HG02571 (cell line): ENCODE measurements around the gene CREB3L2.
A peak's percentile ranks its signal among the peaks of the same experiment; 100 is the strongest.
"Not testable (repeated sequence)": the region's sequence is repeated elsewhere in the genome, so short reads cannot be mapped to it uniquely, and the experiment has no call there.

Experiments used
- ATAC-seq: cut with Tn5 transposase; IDR thresholded peaks from one replicate; pipeline ENCODE4 v1.9.1; 2021; ENCODE audit warnings: mild to moderate bottlenecking, moderate library complexity; ENCODE audit not compliant: unreplicated experiment

CREB3L2 gene

DNA sequence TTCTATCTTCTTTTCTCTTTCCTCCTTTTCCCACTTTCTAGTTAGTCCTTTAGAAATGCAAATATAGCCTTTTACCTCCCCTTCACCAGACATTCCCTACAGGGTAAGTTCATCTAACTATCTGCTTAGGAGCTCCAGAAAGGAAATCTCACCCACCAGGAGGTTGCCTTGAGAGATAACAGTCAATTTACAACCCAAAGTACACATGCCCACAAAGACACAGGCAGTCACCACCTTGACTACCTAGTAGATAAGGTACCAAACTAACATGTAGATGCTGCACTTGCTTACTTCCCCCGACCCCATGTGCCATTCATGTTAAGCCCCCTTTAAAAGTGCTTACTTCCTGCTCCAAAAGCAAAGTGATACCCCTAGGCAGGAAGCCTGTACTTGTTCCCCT lies 12.8 kb upstream of the CREB3L2 start:
- ATAC-seq, result no peak

DNA sequence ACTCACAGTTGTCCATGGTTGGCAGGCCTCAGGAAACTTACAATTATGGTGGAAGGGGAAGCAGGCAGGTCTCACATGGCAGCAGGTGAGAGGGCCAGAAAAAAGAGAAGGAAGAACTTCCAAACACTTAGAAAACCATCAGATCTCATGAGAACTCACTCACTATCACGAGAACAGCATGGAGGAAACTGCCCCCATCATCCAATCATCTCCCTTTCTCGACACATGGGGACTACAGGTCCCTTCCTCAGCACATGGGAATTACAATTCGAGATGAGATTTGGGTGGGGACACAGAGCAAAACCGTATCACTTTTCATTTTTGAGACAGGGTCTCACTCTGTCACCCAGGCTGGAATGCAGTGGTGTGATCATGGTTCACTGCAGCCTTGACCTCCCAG lies 12.3 kb upstream of the CREB3L2 start:
- not testable (repeated sequence) for ATAC-seq

DNA sequence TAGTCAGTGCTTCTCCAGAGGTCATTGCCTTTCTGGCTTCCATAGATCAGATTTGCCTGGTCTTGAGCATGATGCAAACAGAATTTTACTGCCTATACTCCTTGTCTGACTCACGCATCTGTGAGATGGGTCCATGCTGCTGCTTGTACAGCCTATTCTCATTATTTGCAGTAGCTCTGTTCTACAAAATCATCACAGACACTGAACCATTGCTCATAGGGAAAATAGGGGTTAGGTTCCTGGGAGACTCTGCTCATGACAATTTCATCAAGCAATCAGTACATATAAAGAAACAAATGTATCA lies 7.4 kb upstream of the CREB3L2 start:
- ATAC-seq, result no peak

DNA sequence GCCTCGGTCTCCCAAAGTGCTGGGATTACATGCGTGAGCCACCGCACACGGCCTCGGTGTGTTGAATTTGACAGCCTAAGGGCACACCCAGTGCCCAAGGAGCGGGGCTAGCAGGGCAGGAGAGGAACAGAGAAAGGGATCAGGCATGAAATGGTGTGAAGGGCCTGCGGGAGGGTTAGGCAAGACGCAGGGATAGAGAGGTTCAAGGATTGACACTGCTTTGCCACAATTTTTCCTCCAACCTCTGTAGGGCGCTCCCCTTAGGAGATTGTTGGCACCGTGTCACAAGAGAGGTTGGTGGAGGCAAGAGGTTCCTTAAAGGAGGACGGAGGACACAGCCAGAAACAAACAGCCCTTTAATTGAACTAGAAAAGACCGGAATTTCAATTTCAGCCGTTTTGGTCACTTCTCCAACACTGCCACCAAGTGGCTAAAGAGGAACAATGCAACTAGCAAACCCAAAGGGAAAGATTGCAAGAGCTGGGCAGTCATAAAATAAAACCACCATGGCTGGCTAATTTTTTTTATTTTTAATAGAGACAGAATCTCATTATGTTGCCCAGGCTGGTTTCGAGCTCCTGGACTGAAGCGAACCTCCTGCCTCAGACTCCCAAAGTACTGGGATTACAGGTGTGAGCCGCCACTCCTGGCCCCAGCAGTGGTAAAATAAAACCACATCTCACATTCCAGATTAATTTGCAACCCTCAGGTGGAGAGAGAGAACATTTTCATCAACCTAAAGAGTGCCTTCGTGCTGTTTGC lies 6.9 kb upstream of the CREB3L2 start:
- no peak for ATAC-seq

DNA sequence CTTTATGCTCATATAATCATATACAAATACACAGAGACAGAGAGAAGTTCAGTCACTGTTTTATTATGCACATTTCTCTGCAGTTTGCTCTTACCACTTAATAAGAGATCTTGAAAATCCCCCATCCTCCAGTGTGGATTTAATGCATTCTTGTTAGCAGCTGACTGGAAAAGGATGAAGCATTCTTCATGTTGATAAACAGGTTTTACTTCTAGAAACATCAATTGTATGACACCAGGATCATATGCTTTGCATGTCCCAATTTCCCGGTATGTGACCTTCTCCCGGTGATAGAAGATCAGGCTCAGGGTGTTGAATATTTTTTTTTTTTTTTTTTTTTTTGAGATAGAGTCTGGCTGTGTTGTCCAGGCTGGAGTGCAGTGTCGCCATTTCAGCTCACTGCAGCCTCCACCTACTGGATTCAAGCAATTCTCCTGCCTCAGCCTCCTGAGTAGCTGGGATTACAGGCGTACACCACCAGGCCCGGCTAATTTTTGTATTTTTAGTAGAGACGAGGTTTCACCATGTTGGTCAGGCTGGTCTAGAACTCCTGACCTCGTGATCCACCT lies 6.2 kb upstream of the CREB3L2 start:
- ATAC-seq, result no peak

DNA sequence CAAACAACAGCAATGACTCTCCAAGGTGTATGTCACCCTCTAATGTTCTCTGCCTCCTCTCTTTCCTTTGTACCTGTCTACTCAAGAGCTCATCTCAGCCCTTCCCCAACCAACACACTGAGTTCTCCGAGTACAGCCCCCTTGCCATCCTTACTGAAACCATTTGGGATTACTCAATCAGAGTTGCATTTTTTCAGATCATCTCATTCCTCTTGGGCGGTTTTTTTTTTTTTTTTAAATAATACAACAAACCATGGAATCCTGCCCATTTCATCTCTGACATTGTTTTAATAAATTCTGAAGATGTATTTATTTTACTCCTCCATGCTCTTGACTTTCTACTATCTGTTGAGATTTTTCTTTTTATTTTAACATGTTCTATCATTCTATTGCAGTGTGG lies 4.2 kb upstream of the CREB3L2 start:
- no peak for ATAC-seq

DNA sequence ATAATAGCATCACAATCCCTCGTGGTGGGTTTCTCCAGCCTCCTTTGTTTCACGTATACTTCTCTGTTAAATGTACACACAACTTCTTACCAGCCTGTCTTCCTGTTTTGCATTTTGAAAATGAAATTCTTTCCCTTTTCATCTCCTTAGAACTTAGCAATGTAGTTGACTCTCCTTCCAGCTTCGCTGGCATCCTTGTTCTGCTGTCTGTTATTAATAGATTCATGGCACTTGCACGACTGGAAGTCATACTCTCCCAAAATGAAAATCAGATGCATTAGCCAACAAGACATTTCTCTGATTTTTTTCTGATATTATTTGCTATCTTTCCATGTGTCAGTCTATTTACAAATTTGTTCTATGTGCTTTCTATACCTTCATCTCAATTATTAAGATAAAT lies 3.0 kb upstream of the CREB3L2 start:
- no peak for ATAC-seq

DNA sequence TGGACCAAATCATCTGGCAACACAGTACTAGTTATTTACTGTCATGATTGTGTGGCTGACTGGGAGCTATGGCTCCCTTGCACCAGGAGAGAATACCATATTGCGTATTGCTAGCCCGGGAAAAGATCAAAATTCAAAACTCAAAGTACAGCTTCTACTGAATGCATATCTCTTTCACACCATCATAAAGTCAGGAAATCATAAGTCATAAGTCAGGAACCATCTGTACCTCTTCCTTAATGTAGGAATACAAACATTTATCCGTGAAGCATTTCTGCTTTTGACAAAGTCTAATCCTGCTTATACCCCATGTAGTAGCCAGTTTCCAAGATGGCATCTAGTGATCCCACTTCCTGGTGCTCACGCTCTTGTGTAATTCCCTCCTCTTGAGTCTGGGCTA lies 2.2 kb upstream of the CREB3L2 start:
- ATAC-seq, result no peak

DNA sequence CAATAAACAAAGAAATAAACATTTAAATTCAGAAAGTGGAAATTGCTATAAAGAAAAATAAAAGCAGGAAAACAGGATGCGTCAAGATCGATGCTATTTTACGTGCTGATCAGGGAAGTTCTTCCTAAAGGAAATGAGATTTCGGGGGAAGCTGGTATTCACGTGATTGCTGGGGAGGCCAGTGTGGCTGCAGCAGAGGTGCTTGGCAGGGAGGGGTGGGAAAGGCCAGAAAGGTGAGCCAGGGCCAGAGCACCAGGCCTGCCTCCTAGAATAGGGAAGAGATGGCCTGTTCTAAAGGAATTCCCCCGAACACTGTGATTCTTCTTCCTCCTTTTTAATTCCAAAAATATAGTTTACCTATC lies 923 bp upstream of the CREB3L2 start:
- no peak for ATAC-seq

DNA sequence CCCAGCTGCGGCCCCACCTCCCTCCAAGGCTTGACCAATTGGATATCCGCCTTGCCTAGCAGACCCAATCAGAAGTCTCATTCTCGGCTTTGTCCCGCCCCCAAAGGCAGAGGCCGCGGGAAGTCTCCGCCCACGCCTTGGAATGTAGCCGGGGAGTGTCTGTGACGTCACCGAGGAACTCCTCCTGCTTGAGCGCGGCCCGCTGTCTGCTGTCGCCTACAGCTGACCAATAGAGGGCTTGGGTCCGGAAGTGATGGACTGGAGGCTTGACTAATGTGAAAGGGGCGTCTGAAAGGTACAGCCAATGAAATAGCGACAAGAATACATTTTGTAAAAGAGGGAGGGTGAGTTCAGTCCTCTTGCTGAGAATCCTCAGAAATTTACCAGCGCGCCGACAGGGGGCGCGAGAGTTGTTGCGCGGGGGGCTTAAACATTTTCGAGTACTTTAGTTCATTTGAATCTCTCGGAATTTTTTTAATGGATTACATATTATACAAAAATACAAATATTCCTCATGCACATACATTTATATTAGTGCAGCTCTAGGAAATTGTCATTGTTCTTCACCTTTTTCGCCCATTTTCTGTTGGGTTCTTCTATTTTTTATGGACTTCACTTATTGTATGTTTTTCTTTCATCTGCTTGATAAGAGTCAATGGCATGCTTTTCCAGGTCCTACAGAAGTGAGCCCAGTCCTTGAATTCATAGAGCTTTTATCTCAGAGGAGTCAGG lies 376 bp upstream of the CREB3L2 start:
- peak; percentile 95 for ATAC-seq

DNA sequence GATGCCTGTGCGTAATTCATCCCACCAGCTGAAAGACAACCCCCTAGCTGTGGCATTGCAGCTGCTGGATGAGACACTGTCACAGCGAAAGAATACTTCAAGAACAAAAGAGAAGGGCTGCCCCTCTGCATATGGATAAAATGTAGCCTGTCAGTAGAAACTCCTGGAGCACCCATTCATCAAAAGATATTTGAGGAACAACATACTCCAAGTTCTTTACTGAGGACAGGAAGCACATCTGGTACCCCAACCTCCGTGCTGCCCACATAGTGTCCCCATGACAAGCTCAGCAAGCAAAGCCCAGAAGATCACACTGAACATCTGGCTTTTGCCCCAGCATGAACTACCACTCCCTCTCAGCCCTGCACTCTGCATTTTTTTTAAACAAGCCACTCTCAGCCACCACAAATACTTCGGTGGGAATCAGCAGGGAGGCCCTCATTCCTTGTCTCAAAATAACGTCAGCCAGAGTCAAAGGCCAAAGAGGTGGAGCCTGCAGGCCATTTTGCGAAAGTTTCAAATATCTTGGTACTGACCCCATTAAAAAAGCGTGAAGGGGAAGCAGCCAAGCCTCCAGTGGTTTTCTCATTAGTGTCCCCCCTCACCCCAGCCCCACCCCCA lies 1.7 kb downstream of the CREB3L2 start:
- no peak for ATAC-seq

DNA sequence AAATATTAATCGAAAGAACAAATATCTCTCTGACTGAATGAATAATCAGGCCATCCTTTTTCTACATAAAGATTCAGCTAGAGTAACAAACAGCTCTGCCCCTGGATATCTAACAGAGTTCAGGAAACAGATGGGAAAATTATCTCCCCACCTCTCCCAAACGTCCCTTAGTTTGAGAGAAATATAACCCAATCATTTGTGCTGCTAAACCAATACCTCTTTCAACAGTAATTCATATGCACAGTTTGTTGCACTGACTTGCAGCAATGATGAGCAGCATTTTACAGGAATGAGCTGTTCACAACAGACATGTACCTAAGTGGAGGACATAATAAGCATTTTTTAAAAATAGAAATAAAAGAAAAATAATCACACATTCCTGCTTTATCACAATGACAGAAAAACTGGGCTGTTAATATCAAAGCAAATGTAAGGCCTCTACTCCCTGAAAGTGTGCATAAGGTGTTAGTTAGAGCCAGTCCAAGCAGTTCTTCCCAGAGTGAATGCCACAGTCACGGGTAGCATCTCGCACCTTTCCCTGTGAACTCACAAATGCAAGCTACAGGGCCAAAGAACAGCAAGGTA lies 2.3 kb downstream of the CREB3L2 start:
- ATAC-seq, result no peak

DNA sequence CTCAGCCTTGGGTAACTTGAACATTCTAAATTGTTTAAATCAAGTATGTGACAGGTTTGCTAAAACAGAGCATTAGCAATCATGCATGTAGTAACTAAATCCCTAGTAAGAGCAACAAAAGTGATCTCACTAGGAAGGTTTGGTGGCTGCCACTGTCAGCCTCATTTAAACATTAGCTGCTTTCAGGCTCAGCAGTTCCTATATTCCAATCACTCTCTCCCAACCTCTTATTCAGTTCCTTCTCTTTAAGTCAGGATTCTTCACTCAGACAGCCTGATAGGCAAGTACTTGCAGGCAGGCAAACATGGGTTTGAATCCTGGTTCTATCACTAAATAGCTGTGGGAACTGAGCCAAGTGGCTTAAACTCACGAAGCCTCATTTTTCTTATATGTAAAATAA lies 3.6 kb downstream of the CREB3L2 start:
- no peak for ATAC-seq

DNA sequence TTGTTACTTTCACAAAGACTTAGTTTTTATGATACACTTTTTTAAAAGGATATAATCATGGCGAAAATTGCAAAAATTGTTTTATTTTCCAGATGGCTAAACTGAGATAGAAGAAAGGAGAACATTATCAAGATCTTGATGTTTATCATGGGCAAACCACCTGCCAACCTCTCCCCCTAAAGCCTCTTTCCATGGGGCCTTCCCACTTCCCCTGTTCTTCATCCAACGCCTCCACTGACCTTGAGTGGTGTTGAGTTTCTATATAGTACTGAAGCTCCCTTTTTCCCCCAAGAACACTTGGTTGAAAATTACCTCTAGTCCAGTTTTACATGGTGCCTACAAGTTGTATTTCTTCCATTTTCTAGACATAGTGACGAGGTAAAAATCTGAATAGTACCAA lies 5.0 kb downstream of the CREB3L2 start:
- no peak for ATAC-seq

DNA sequence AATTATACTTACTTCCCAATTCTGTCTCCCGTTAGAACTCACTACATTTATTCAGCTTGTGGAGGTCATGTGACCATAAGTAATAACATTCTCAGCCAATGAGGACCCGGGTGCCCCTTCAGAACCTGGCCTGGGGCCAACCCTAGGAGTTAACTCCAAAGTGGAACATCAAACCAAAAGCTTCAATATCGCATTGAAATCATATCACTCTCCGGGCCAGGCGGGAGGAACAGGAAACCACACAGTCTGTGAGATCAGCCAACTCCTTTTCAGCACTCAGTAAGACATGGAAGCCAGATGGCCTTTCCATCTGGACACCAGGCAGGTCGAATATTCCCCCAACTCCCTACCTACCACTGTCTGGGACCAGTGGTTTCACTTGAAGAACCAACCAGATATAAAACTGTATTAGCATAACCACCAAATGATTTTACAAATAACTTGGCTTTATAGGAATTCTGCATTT lies 5.5 kb downstream of the CREB3L2 start:
- no peak for ATAC-seq

DNA sequence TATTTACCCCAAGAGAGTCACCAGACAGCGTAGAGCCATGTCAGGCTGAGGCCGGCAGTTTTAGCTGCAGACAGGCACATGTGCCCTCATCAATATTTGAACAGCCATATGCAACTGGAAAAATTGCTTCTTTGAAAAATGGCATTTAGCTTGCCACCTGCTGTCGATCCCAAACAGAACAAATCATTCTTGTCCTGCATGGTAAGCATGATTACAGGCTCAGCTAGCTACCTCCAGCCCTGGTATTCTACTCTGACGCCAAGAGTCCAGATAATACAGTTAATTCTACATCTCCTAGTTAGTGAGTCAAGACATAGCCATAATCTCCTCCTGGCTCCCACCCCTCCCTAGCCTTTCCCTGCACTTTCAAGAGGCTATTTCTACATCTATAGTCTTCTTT lies 7.7 kb downstream of the CREB3L2 start:
- ATAC-seq, result no peak

DNA sequence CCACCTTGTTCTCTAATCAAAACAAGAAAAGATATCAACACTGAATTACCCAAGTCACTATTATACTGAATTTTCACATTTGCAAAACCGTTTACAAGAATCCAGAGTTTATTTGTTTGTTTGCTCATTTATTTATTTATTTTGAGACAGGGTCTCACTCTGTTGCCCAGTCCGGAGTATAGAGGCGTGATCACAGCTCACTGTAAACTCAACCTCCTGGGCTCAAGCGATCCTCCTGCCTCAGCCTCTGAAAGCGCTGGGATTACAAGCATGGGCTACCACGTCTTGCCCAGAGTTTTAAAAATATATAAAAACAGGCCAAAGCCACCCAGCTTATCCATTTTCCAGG lies 8.5 kb downstream of the CREB3L2 start:
- ATAC-seq, result no peak

DNA sequence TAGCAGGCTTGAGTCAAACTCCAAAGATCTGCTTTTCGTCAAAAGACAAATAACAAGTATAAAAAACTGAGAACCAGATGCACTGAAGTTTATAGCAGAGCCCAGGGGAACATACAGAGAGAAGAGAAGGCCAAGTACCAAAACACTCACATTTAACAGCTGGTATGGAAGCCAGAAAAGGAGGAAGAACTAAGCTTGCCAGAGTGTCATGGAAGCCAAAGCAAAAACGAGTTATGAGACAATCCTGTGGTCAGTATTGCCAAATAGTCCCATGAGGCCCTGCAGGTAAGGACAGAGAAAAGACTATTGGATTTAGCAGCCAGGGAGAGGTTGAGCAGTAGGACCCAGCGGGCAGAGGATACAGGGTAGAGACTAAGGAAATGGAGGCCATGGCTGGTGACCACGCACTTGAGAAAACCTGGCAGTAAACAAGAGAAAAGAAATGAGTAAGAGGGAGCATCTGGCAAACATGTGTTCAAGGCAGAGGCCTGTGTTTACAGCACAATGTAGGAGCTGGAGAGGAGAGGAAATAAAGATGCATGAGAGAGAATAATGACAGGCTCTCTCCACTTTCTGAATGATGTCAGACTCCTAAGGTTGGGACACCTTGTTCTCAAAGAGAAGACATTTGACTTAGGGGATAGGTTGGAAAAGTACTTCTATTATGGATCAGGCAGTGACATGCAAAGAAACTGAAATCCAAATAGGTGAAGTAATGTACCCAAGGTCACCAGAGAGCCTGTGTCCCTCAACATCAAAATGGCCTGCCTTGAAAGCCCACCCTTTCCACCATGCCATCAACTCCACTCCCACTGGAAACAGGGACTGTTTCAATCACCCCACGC lies 9.1 kb downstream of the CREB3L2 start:
- ATAC-seq, result peak; percentile 46

DNA sequence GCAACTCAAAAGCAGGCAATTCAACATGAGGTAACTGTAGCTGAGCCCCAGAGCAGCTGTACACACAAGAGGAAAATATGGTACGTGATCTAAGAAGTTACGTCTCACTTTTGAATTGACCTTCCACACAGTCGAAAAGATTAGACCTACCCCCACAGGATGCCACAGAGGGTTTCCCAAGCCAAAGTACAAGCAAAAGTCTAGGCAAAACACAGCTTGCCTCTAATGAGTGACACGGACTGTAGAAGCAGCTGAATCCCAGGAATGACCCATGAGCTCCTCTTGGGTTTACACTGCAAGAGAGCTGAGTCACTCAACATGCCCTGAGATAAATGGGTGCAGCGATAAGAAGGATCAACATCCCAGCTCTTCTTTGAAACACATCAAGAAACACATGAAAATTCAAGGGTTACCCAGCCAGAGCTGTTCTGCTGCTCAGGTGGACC lies 9.8 kb downstream of the CREB3L2 start:
- no peak for ATAC-seq

DNA sequence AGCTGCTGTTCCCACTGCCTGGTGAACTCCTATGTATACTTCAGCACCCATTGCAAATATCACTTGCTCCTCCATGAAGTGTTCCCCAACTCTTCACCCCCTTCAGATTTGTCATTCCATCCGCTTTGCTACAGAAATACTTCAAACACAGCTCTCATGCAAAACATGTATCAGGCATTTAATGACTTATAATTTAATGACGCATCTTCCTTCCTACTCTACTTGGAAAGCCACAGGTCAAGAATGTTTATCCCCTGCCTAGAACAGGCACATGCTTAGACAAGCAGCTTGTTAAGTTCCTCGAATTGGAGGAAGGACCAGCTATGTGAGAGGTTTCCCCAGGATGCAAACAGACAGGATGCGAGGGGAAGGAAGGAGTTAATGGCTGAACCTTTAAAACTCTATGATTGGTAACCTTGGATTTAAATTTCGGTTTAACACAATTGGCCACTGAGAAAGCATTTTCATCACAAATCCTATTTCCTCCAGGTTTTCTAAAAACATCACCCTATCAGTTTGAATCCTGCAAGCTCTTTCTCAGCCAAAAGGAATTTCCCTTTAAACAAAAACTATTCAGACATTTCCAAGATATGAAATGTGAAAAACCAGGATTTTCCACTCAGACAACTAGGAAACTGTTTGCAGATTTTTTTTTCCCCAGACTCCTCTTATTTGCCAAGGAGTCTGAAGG lies 11.5 kb downstream of the CREB3L2 start:
- ATAC-seq, result no peak
